GM04504 (cell line): ENCODE data around the gene PMAIP1.
"Not testable (repeated sequence)": the region's sequence is repeated elsewhere in the genome, so short reads cannot be mapped to it uniquely, and the experiment has no call there.

Experiments used
- DNase-seq: peaks from one replicate; pipeline ENCODE4 v3.0.0-alpha.2; 2012; ENCODE audit warnings: low read depth

PMAIP1 gene

GRCh38 chr18:59899298-59900221 is at the start of gene PMAIP1:
TSS of gene PMAIP1 (plus strand) at chr18:59899996. CDS start at chr18:59900178, 182 bp downstream.
- DNase-seq, result peak; percentile 92

GRCh38 chr18:59851784-59852399 is 47.9 kb upstream of the PMAIP1 start:
- no peak for DNase-seq

- DNase-seq, result no peak
Measured at GRCh38 chr18:59852548-59852947, 47.2 kb upstream of the PMAIP1 start.

GRCh38 chr18:59853380-59853779 is 46.4 kb upstream of the PMAIP1 start:
- DNase-seq, result no peak

- DNase-seq, result not testable (repeated sequence)
Measured at GRCh38 chr18:59853988-59854387, 45.8 kb upstream of the PMAIP1 start.

- no peak for DNase-seq
Measured at GRCh38 chr18:59861009-59861408, 38.8 kb upstream of the PMAIP1 start.

GRCh38 chr18:59861963-59862819 is 37.6 kb upstream of the PMAIP1 start:
- DNase-seq, result no peak

GRCh38 chr18:59865241-59865986 is 34.4 kb upstream of the PMAIP1 start:
- DNase-seq, result no peak

- DNase-seq, result no peak
Measured at GRCh38 chr18:59866551-59867269, 33.1 kb upstream of the PMAIP1 start.

GRCh38 chr18:59867337-59868104 is 32.3 kb upstream of the PMAIP1 start:
- DNase-seq, result no peak

- no peak for DNase-seq
Measured at GRCh38 chr18:59870623-59871130, 29.1 kb upstream of the PMAIP1 start.

- no peak for DNase-seq
Measured at GRCh38 chr18:59871711-59872362, 28.0 kb upstream of the PMAIP1 start.

GRCh38 chr18:59873641-59874040 is 26.2 kb upstream of the PMAIP1 start:
- no peak for DNase-seq

GRCh38 chr18:59874166-59874565 is 25.6 kb upstream of the PMAIP1 start:
- DNase-seq, result peak; percentile 78

GRCh38 chr18:59876310-59876626 is 23.5 kb upstream of the PMAIP1 start:
- DNase-seq, result no peak

- DNase-seq, result no peak
Measured at GRCh38 chr18:59877361-59877760, 22.4 kb upstream of the PMAIP1 start.

GRCh38 chr18:59878644-59879043 is 21.2 kb upstream of the PMAIP1 start:
- no peak for DNase-seq

- DNase-seq, result no peak
Measured at GRCh38 chr18:59881728-59882656, 17.8 kb upstream of the PMAIP1 start.
